Astrocyte (in vitro differentiated cells and primary cell): ENCODE data around the gene ACOT13. TPM values are rescaled to one million over a fixed set of nuclear protein-coding genes. Genes with fewer than 3 reads are reported as not detected.

Source experiments
- DNase-seq: peaks from one replicate; pipeline ENCODE4 v3.0.0-alpha.2; 2010; ENCODE audit warnings: low read depth
- FAIRE-seq: peaks from 2 replicates; lab custom pipeline; 2011; peaks lifted over from hg19 to GRCh38; lab: Jason Lieb, UNC
- H2AFZ ChIP-seq: 2 replicates; pipeline ENCODE4 v1.6.0; 2012; ENCODE audit warnings: low read depth, low read length, inconsistent platforms
- H3K27ac ChIP-seq: 2 replicates; pipeline ENCODE4 v1.5.1; 2011; ENCODE audit warnings: low read depth, low read length, inconsistent platforms
- H3K27me3 ChIP-seq: 2 replicates; pipeline ENCODE4 v1.6.0; 2011; ENCODE audit warnings: low read length, inconsistent platforms; ENCODE audit not compliant: insufficient read depth
- H3K36me3 ChIP-seq: 2 replicates; pipeline ENCODE4 v1.5.1; 2011; ENCODE audit warnings: low read length, inconsistent platforms; ENCODE audit not compliant: insufficient read depth
- H3K4me1 ChIP-seq: 2 replicates; pipeline ENCODE4 v1.5.1; 2011; ENCODE audit warnings: low read length, inconsistent platforms; ENCODE audit not compliant: insufficient read depth
- H3K4me2 ChIP-seq: 2 replicates; pipeline ENCODE4 v1.6.0; 2012; ENCODE audit warnings: low read length, inconsistent platforms
- H3K4me3 ChIP-seq: 2 replicates; pipeline ENCODE4 v1.5.1; 2011; ENCODE audit warnings: low read depth, mild to moderate bottlenecking, low read length, inconsistent platforms; ENCODE audit not compliant: insufficient read depth
- H3K79me2 ChIP-seq: 2 replicates; pipeline ENCODE4 v1.6.0; 2012; ENCODE audit warnings: mild to moderate bottlenecking, low read length, inconsistent platforms; ENCODE audit not compliant: insufficient read depth
- H3K9ac ChIP-seq: 2 replicates; pipeline ENCODE4 v1.6.0; 2012; ENCODE audit warnings: mild to moderate bottlenecking, low read length, inconsistent platforms
- H3K9me3 ChIP-seq: 2 replicates; pipeline ENCODE4 v1.5.1; 2012; ENCODE audit warnings: low read depth, mild to moderate bottlenecking, low read length, inconsistent platforms; ENCODE audit not compliant: insufficient read depth
- H4K20me1 ChIP-seq: 2 replicates; pipeline ENCODE4 v1.6.0; 2012; ENCODE audit warnings: low read length, inconsistent platforms; ENCODE audit not compliant: insufficient read depth
- H3K27ac Mint-ChIP-seq: one replicate; pipeline ENCODE4 v1.8.0; 2021; ENCODE audit warnings: mild to moderate bottlenecking, mixed read lengths; ENCODE audit not compliant: unreplicated experiment
- H3K27me3 Mint-ChIP-seq: one replicate; pipeline ENCODE4 v1.8.0; 2021; ENCODE audit warnings: low read depth, mixed read lengths; ENCODE audit not compliant: unreplicated experiment
- H3K36me3 Mint-ChIP-seq: one replicate; pipeline ENCODE4 v1.8.0; 2021; ENCODE audit warnings: low read depth, mixed read lengths; ENCODE audit not compliant: unreplicated experiment
- H3K4me1 Mint-ChIP-seq: one replicate; pipeline ENCODE4 v1.8.0; 2021; ENCODE audit warnings: low read depth, mixed read lengths; ENCODE audit not compliant: unreplicated experiment
- H3K4me3 Mint-ChIP-seq: one replicate; pipeline ENCODE4 v1.8.0; 2021; ENCODE audit warnings: mild to moderate bottlenecking, moderate library complexity, mixed read lengths; ENCODE audit not compliant: unreplicated experiment
- H3K9me3 Mint-ChIP-seq: one replicate; pipeline ENCODE4 v1.8.0; 2021; ENCODE audit warnings: mild to moderate bottlenecking, mixed read lengths; ENCODE audit not compliant: unreplicated experiment
- EZH2 ChIP-seq: IDR thresholded peaks from 2 replicates; pipeline ENCODE4 v1.6.1; 2012; ENCODE audit warnings: mild to moderate bottlenecking, low read length, inconsistent platforms; ENCODE audit not compliant: insufficient read depth
- total RNA-seq: library from RNA; stranded (reverse); gene quantifications from 2 replicates; pipeline ENCODE4 v1.2.1, GENCODE V29; 2021
- TF ChIP-seq, protein P1 (sequence below): IDR thresholded peaks from 2 replicates; pipeline ENCODE4 v1.5.1; 2011; ENCODE audit warnings: low read depth, mild to moderate bottlenecking, inconsistent platforms, low read length, moderate library complexity; ENCODE audit not compliant: insufficient read depth

Gene ACOT13
- total RNA-seq, 1 donor from 2014 or later: 35.9 TPM

DNA sequence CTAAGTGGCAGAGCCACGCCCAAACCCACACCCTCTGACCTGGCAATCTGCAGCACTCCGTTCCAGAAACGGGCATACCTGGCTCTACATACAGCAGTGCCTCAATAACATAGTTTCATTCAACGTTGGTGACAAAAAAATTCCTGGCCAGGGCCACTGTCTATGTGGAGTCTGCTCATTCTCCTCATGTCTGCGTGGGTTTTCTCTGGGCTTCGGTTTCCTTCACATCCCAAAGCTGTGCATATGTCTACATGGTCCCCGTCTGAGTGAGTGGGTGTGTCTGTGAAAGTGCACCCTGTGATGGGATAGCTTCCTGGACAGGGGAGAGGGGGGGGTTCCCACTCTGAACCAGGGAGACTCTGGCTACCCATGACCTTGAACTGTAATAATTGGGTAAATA lies 23.0 kb upstream of the ACOT13 start:
- FAIRE-seq: no peak
- peaks cover 5% of the 10 kb centered on the region for H3K4me1 Mint-ChIP-seq

DNA sequence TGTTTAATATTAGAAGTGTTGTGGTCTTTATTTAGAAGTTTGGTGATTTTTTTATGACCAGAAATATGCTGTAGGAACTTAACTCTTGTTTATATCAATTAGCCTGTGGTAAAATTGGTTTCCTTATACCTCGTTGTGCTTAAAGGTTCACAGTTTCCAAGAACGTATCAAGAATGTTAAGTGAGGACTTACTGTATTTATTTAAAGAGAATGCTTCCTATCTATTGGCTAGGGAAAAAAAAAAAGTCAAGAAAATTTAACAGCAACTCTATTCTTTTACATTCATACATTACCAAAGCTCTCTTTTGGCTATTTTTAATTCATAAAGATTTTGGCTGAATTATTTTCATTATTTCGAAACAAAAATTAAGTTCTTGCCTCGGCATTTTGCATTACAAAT lies 22.5 kb upstream of the ACOT13 start:
- TF ChIP-seq, protein P1, sequence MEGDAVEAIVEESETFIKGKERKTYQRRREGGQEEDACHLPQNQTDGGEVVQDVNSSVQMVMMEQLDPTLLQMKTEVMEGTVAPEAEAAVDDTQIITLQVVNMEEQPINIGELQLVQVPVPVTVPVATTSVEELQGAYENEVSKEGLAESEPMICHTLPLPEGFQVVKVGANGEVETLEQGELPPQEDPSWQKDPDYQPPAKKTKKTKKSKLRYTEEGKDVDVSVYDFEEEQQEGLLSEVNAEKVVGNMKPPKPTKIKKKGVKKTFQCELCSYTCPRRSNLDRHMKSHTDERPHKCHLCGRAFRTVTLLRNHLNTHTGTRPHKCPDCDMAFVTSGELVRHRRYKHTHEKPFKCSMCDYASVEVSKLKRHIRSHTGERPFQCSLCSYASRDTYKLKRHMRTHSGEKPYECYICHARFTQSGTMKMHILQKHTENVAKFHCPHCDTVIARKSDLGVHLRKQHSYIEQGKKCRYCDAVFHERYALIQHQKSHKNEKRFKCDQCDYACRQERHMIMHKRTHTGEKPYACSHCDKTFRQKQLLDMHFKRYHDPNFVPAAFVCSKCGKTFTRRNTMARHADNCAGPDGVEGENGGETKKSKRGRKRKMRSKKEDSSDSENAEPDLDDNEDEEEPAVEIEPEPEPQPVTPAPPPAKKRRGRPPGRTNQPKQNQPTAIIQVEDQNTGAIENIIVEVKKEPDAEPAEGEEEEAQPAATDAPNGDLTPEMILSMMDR: no peak
- TF ChIP-seq EZH2: no peak
- H3K9ac ChIP-seq: no peak overlapping the region
- Mint-ChIP-seq H3K4me1 (peaks cover 5% of the 10 kb centered on the region), H3K36me3 (no peaks in the 10 kb centered on the region), H3K27me3 (peaks cover 5% of the 10 kb centered on the region), H3K27ac (no peak overlapping the region), H3K4me3 (no peak overlapping the region), H3K9me3 (peaks cover 2% of the 10 kb centered on the region)
- no peaks in the 10 kb centered on the region for H4K20me1 ChIP-seq
- H3K27me3 ChIP-seq: no peaks in the 10 kb centered on the region
- H3K79me2 ChIP-seq: no peaks in the 10 kb centered on the region
- H3K36me3 ChIP-seq: no peaks in the 10 kb centered on the region
- H3K27ac ChIP-seq: no peak overlapping the region
- peaks cover 12% of the 10 kb centered on the region for H3K4me1 ChIP-seq
- no peaks in the 10 kb centered on the region for H3K9me3 ChIP-seq
- H3K4me2 ChIP-seq: no peak overlapping the region
- DNase-seq (no peak), FAIRE-seq (peak; percentile 29)
- H2AFZ ChIP-seq: no peak overlapping the region
- H3K4me3 ChIP-seq: no peak overlapping the region

More for the DNA sequence above, 23.0 kb upstream of the ACOT13 start:
- H2AFZ ChIP-seq: no peak overlapping the region
- Mint-ChIP-seq H3K9me3 (peaks cover 2% of the 10 kb centered on the region), H3K36me3 (no peaks in the 10 kb centered on the region), H3K27me3 (peaks cover 5% of the 10 kb centered on the region), H3K4me3 (no peak overlapping the region), H3K27ac (no peak overlapping the region)
- no peak overlapping the region for H3K27ac ChIP-seq
- no peaks in the 10 kb centered on the region for H3K79me2 ChIP-seq
- no peaks in the 10 kb centered on the region for H4K20me1 ChIP-seq
- no peaks in the 10 kb centered on the region for H3K9me3 ChIP-seq
- H3K27me3 ChIP-seq: no peaks in the 10 kb centered on the region
- H3K4me1 ChIP-seq: peaks cover 12% of the 10 kb centered on the region
- H3K36me3 ChIP-seq: no peaks in the 10 kb centered on the region
- no peak for TF ChIP-seq EZH2
- TF ChIP-seq, protein P1: no peak
- no peak overlapping the region for H3K4me2 ChIP-seq
- no peak overlapping the region for H3K9ac ChIP-seq
- no peak overlapping the region for H3K4me3 ChIP-seq
- DNase-seq: no peak

DNA sequence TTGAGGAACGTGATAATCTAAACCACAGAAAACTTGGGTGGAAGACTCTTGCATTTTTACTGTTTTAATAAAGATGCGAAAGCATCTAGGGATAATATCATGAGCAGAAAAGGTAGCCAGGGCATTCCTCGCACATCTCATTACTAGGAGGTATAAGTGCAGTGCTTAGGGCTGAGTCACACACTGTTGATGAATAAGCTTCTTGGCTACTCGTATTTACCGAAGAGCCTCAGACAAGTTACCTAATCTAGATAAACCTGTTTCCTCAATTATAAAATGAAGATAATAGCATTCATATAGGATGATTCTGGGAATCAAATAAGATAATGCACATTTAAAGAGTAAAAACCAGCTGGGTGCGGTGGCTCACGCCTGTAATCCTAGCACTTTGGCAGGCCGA lies 20.1 kb upstream of the ACOT13 start:
- H3K27ac ChIP-seq: no peak overlapping the region
- H3K36me3 ChIP-seq: peaks cover 6% of the 10 kb centered on the region
- TF ChIP-seq EZH2: no peak
- H3K4me1 Mint-ChIP-seq: peaks cover 5% of the 10 kb centered on the region
- H3K4me3 Mint-ChIP-seq: peak overlapping the region; percentile 89
- H3K9me3 Mint-ChIP-seq: no peaks in the 10 kb centered on the region
- peak; percentile 60 for DNase-seq
- no peak overlapping the region for H2AFZ ChIP-seq
- H4K20me1 ChIP-seq: no peaks in the 10 kb centered on the region
- peaks cover 12% of the 10 kb centered on the region for H3K4me1 ChIP-seq
- no peaks in the 10 kb centered on the region for H3K9me3 ChIP-seq
- H3K4me3 ChIP-seq: no peak overlapping the region
- no peaks in the 10 kb centered on the region for H3K36me3 Mint-ChIP-seq
- H3K79me2 ChIP-seq: no peaks in the 10 kb centered on the region
- peaks cover 5% of the 10 kb centered on the region for H3K27me3 Mint-ChIP-seq
- peak overlapping the region; percentile 98 for H3K4me2 ChIP-seq
- FAIRE-seq: no peak
- no peak overlapping the region for H3K27ac Mint-ChIP-seq
- H3K9ac ChIP-seq: no peak overlapping the region
- no peaks in the 10 kb centered on the region for H3K27me3 ChIP-seq
